Measurements from ENCODE around the gene DYRK3.

DYRK3 gene

DNA sequence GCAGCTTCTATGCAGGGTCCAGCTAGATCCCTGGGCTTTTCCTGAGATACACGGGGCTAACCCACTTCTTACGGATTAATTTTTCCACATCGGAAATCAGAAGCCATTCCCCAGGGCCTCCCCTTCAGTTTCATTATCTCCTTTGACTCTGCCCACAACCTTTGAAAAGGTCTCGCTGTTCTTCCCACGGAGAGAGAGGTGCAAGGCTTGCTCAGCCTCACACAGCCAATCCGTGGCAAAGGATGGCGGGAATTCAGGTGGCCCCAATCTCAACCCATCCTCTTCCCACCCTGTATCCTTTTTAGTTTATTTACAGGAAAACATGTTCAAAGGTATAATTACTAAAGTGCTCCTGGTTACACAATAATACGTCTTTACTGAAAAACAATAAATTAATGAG lies 48.7 kb downstream of the DYRK3 start:
- DNase-seq (ENCODE audit: low spot score), result no peak

DNA sequence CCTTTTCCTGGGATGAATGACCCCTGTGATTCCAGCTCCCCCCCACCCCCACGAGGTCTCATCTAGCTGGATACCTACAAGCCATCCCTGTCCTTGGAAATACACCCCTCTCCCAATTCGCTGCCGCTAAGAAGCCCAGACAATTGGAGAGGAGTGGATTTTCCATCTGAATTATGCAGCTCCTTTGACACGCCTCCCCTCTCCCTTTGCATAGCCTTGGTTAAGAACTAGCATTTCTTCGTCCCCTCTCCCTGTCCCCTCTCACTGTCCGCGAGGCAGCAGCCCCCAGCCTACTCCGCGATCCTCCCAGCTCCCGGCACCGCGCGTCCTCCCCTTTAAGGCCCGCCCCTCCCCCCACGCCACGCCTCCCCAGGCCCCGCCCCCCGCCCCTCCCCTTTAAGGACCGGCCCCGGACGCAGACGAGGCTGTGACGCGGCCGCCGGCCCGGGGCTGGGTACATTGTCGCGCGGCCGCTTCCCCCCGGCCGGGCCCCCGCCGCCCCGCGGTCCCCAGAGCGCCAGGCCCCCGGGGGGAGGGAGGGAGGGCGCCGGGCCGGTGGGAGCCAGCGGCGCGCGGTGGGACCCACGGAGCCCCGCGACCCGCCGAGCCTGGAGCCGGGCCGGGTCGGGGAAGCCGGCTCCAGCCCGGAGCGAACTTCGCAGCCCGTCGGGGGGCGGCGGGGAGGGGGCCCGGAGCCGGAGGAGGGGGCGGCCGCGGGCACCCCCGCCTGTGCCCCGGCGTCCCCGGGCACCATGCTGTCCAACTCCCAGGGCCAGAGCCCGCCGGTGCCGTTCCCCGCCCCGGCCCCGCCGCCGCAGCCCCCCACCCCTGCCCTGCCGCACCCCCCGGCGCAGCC lies 49.4 kb downstream of the DYRK3 start, which contains the start of gene MAPKAPK2:
TSS of gene MAPKAPK2 (plus strand) at position 428 of the 856 bp plus-strand sequence. CDS start at position 753, 325 bp downstream.
- DNase-seq (ENCODE audit: low spot score), result peak; percentile 74

DNA sequence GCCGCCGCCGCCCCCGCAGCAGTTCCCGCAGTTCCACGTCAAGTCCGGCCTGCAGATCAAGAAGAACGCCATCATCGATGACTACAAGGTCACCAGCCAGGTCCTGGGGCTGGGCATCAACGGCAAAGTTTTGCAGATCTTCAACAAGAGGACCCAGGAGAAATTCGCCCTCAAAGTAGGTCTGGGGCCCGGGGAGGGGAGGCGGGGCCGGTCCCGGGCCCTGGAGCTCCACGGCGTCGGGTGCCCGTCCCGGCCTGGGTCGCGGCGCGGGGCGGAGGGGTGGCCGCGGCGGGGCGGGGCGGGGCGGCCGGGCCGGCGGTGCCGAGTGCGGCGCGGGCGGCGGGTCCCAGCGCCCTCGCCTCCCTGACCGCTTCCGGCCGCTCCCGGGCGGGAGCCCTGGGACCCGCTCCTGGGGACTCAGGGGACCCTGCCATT lies 50.0 kb downstream of the DYRK3 start:
- no peak for DNase-seq (ENCODE audit: low spot score)

GRCh38 chr1:206685769-206686477 lies 50.6 kb downstream of the DYRK3 start:
- no peak for DNase-seq (ENCODE audit: low spot score)

DNA sequence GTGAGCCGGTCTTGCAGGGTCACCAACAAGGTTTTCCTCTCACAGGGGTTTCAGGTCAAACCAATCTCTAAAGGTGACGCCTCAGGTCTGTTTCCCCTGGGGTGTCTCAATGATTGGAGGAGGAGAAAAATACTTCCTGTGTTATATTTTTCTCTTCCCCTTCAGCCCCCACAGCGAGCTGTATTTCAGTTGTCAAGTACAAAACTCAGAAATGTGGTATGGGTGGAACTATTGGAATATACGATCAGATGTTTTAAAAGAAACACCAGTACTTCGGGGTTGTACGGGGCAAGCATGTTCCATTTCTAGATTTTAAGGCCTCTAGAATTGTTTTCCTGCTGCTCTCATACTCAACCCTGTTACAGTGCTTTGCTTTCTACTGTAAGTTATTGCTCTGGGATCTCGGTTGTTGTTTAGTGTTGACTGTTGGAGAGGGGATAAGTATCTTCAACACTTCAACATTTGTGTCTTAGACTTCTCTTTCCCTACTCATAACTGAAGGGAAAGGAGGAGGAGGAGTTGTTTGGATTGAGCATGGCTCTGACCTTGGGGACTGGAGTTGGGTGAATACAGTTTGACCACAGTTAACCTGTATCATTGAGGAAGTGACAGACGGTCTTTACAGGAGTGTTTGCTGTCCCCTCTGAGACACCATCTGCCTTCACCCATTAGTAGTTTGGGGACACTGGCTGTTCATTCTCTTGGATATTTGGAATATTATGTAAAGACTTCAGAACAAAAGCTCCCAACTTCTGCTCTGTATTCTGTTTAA lies 51.3 kb downstream of the DYRK3 start:
- DNase-seq (ENCODE audit: low spot score), result no peak

DNA sequence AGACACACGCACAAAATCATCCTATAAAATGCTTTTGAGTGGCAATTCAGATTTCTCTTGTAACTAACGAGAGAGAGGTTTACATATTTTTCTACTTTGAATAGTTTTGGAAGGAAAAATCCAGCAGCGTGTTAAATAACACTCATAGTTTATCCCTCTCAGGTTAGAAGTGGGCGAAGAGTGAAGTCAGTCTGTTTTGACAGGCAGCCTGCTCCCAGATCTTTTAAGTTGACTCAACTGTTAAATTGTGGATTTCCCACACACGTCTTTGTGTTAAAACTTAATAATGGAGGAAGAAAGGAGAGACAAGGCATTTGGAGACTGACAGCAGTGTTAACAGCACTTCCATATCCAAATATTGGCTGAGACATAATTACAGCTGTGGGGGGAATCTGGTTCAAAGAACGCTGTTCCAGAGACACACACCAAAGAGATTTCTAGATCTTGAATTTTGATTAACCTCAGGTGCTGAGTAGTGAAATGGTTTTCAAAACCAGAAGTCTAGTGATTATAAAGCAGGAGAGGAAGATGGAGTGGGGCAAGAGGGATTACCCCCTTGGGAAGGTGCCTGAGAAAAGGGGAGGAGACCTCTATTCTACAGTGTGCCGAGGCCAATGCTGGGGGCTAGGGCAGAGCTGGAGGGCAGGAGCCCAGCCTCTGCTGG lies 52.0 kb downstream of the DYRK3 start:
- DNase-seq (ENCODE audit: low spot score), result no peak

GRCh38 chr1:206687915-206688442 lies 52.6 kb downstream of the DYRK3 start:
- DNase-seq (ENCODE audit: low spot score), result no peak

DNA sequence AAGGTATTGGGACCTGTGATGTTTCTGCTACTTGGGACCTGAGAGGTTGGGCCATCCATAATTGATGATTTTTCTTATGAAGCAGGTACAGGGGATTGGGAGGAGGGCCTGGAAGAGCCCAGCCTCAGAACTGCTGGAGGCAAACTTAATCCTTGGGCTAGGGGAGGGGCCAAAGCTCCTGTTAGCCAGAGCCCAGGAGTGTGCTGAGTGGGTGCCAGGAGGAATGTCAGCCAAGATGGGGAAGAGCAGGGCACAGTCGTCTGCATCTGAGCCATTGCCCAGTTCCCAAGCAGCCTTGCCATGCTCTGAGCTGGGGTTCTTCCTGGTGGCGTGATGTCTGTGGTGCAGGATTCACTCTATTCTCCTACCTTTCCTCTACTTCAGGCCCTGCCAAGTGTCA lies 55.2 kb downstream of the DYRK3 start:
- no peak for DNase-seq (ENCODE audit: low spot score)

DNA sequence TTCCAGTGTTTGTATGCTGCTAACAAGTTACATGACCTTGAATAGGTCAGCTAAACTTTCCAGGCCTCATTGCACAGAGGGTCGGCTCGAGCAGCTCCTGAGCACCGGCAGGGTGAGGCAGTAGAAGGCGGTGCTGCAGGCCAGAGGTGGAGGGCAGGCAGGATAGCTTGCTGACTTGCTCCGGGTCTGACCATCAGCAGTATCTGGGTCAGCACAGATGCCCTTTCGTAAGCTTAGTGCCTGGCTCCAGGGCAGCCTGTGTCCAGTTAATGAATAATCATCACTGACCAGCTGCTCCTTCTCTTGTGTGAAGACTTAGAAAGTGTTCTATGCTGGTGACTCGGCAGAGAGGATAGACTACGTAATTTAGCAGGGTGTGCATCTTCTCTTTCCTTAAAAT lies 56.3 kb downstream of the DYRK3 start:
- DNase-seq (ENCODE audit: low spot score), result no peak

DNA sequence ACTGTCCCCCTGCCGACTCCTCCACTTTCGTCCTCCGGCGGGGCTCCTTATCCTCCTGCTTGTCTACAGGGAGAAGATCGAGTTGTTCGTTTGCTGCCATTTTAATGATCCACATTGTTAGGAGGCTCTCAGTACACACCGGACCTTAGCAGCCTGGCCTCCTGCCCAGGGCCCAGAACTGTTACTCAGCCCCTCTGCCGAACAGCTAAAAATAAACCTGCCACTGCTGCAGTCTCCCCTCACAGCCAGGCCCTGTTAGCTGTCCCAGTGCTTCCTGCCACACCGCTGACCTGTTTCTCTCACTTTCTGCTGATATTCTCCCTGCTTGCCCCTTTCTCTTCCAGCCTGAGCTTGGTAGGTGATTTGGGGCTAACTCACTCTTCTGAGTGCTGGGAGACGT lies 57.7 kb downstream of the DYRK3 start:
- no peak for DNase-seq (ENCODE audit: low spot score)

DNA sequence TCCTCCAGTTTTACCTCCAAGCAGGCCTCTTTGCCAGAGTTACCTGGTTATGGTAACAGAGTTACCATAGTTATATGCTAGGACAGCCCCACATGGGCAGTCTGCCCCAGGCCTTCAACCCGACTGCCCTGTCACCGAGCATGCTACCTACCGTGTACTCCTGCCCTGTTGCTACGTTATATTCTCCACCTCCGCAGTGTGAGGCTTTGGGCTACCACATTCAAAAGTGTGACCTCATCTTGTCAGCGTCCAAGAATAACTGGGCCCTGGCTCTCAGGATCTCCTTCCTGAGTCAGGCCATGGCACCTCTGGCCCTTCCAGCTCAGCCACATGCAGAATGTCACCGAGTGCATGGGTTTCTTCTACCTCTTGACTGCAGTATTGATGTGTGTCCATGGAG lies 58.3 kb downstream of the DYRK3 start:
- no peak for DNase-seq (ENCODE audit: low spot score)

- no peak for DNase-seq (ENCODE audit: low spot score)
Measured at GRCh38 chr1:206694171-206695124, 59.1 kb downstream of the DYRK3 start.

- no peak for DNase-seq (ENCODE audit: low spot score)
Measured at GRCh38 chr1:206695733-206696132, 60.4 kb downstream of the DYRK3 start.

DNA sequence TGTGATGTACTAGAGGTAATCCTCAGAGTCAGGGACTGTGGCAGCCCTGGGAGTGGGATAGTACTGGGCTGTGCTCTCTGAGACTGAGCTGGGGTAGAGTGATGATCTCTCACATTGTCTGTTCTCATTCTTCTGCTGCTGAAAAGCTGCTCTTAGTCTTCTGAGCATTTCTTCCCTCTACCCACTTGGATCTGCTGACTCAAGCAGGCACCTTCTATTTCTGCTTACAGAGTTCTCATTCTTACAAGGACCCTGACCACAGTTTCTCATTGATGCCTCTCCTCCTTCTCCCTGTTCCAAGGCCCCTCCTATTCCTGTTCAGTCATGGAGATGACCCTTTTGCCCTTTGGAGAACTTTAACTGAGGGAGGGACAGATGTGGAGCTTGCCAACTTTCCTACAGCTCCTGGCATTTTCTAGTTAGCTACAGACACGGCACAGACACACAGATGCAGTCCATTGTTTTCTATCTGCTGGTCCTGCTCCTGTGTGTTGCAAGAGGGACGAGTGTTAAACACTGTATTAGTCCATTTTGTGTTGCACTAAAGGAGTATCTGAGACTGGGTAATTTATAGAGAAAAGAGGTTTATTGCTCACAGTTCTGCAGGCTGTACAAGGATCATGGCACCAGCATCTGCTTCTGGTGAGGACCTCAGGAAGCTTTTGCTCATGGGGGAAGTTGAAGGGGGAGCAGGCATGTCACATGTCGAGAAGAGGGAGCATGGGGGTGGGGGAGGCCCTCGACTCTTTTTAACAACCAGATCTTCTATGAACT lies 61.7 kb downstream of the DYRK3 start:
- DNase-seq (ENCODE audit: low spot score), result no peak

DNA sequence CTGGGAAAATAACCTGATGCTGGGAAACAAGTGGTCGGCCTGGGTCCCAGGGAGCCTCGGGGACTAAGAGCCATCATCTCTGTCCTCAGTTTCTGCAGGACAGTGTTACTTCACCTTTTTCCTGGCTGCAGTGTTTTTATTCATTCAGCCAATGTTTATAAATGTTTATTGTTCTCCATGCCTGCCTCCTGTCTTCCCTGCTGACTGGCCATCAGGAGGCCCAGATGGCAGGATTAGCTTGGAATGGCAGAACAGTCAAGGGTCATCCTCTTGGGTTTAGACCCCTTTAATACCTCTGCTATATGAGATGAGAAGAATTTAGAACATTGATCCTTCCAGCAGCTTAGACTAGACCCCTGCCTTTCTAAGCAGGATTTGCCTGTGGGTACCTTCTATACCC lies 62.7 kb downstream of the DYRK3 start:
- no peak for DNase-seq (ENCODE audit: low spot score)

All from hematopoietic multipotent progenitor cell treated with erythropoietin and hydrocortisone succinate and interleukin-3 and kit ligand, for 15 days (in vitro differentiated cells).